ENCODE data around the gene LRRC32. TPM values are rescaled to one million over a fixed set of nuclear protein-coding genes. Genes with fewer than 3 reads are reported as not detected.

The LRRC32 gene
- total and polyA plus RNA-seq, 9 of the 15 experiments (the other 6 are each of a cell fraction or from before 2014, with no cell fraction given): 0.10 to 0.50 (median 0.19) TPM; not detected in 5

- TF ChIP-seq HLTF (IDR thresholded peaks at IDR 0.05): no peak
- TF ChIP-seq GATAD2A (IDR thresholded peaks at IDR 0.05): no peak
- TF ChIP-seq RAD51 (IDR thresholded peaks at IDR 0.05; ENCODE audit: borderline replicate concordance, low read depth): no peak
- TF ChIP-seq, protein P1, sequence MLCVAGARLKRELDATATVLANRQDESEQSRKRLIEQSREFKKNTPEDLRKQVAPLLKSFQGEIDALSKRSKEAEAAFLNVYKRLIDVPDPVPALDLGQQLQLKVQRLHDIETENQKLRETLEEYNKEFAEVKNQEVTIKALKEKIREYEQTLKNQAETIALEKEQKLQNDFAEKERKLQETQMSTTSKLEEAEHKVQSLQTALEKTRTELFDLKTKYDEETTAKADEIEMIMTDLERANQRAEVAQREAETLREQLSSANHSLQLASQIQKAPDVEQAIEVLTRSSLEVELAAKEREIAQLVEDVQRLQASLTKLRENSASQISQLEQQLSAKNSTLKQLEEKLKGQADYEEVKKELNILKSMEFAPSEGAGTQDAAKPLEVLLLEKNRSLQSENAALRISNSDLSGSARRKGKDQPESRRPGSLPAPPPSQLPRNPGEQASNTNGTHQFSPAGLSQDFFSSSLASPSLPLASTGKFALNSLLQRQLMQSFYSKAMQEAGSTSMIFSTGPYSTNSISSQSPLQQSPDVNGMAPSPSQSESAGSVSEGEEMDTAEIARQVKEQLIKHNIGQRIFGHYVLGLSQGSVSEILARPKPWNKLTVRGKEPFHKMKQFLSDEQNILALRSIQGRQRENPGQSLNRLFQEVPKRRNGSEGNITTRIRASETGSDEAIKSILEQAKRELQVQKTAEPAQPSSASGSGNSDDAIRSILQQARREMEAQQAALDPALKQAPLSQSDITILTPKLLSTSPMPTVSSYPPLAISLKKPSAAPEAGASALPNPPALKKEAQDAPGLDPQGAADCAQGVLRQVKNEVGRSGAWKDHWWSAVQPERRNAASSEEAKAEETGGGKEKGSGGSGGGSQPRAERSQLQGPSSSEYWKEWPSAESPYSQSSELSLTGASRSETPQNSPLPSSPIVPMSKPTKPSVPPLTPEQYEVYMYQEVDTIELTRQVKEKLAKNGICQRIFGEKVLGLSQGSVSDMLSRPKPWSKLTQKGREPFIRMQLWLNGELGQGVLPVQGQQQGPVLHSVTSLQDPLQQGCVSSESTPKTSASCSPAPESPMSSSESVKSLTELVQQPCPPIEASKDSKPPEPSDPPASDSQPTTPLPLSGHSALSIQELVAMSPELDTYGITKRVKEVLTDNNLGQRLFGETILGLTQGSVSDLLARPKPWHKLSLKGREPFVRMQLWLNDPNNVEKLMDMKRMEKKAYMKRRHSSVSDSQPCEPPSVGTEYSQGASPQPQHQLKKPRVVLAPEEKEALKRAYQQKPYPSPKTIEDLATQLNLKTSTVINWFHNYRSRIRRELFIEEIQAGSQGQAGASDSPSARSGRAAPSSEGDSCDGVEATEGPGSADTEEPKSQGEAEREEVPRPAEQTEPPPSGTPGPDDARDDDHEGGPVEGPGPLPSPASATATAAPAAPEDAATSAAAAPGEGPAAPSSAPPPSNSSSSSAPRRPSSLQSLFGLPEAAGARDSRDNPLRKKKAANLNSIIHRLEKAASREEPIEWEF (CRISPR knock-in tag; IDR thresholded peaks at IDR 0.05): no peak
- TF ChIP-seq, protein P2, sequence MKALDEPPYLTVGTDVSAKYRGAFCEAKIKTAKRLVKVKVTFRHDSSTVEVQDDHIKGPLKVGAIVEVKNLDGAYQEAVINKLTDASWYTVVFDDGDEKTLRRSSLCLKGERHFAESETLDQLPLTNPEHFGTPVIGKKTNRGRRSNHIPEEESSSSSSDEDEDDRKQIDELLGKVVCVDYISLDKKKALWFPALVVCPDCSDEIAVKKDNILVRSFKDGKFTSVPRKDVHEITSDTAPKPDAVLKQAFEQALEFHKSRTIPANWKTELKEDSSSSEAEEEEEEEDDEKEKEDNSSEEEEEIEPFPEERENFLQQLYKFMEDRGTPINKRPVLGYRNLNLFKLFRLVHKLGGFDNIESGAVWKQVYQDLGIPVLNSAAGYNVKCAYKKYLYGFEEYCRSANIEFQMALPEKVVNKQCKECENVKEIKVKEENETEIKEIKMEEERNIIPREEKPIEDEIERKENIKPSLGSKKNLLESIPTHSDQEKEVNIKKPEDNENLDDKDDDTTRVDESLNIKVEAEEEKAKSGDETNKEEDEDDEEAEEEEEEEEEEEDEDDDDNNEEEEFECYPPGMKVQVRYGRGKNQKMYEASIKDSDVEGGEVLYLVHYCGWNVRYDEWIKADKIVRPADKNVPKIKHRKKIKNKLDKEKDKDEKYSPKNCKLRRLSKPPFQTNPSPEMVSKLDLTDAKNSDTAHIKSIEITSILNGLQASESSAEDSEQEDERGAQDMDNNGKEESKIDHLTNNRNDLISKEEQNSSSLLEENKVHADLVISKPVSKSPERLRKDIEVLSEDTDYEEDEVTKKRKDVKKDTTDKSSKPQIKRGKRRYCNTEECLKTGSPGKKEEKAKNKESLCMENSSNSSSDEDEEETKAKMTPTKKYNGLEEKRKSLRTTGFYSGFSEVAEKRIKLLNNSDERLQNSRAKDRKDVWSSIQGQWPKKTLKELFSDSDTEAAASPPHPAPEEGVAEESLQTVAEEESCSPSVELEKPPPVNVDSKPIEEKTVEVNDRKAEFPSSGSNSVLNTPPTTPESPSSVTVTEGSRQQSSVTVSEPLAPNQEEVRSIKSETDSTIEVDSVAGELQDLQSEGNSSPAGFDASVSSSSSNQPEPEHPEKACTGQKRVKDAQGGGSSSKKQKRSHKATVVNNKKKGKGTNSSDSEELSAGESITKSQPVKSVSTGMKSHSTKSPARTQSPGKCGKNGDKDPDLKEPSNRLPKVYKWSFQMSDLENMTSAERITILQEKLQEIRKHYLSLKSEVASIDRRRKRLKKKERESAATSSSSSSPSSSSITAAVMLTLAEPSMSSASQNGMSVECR (CRISPR knock-in tag; IDR thresholded peaks at IDR 0.05): no peak
- no peak for TF ChIP-seq POLR2B (IDR thresholded peaks at IDR 0.05; ENCODE audit: low read depth, partially characterized antibody)
- no peak for TF ChIP-seq DPF2 (IDR thresholded peaks at IDR 0.05)
- TF ChIP-seq, protein P3, sequence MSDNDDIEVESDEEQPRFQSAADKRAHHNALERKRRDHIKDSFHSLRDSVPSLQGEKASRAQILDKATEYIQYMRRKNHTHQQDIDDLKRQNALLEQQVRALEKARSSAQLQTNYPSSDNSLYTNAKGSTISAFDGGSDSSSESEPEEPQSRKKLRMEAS (CRISPR knock-in tag; IDR thresholded peaks at IDR 0.05): 0 out of 2 replicates have a peak, but pooled peaks have one; percentile 24
- TF ChIP-seq NCOA4 (IDR thresholded peaks at IDR 0.05; ENCODE audit: partially characterized antibody): no peak
- TF ChIP-seq KDM5B (IDR thresholded peaks at IDR 0.05; ENCODE audit: insufficient replicate concordance, low read depth, low read length): no peak
These were observed at the start of gene LRRC32 (continued) for GRCh38 chr11:76670485-76671236.
